Measurements from ENCODE around the gene ANP32D.
"Not testable (repeated sequence)": the region's sequence is repeated elsewhere in the genome, so short reads cannot be mapped to it uniquely, and the experiment has no call there.

The ANP32D gene

DNA sequence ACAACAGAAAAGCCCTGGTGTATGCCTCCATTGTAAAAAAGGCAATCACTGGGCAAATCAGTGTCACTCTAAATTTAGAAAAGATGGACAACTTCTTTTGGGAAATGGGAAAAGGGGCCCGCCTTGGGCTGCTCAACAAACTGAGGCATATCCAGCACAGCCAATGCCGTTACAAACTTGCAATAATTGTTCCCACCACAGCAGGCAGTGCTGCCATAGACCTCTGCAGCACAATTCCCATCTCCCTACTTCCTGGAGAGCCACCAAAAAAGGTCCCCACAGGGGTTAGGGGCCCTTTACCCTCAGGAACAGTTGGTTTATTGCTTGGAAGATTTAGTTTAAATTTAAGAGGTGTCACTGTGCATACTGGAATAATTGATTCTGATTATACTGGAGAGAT is 36.6 kb downstream of the ANP32D start:
- DNase-seq = no peak

DNA sequence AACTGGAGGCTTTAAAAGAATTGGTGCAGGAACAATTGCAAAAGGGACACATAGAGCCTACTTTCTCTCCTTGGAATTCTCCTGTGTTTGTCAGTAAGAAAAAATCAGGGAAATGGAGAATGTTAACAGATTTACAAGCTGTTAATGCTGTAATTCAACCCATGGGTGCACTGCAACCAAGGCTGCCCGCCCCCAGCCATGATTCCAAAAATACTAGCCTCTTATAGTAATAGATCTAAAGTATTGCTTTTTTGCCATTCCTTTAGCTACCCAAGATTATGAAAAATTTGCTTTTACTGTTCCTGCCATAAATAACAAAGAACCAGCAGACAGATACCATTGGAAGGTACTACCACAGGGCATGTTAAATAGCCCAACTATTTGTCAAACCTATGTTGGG is 37.8 kb downstream of the ANP32D start:
- no peak for DNase-seq

DNA sequence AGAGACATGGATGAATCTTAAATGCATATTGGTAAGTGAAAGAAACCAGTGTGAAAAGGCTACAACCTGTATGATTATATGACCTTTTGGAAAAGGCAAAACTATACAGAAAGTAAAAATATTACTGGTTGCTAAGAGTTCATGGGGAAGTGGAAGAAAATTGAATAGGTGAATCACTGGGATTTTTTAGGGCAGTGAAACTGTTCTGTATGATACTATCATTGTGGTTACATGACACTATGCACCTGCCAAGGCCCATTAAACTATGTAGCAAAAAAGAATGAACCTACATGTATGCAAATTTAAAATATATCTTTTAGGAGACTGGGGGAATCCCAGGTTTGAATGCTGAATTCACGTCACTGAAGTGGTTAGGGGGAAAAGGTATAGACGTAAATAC is 40.5 kb downstream of the ANP32D start:
- DNase-seq = no peak

DNA sequence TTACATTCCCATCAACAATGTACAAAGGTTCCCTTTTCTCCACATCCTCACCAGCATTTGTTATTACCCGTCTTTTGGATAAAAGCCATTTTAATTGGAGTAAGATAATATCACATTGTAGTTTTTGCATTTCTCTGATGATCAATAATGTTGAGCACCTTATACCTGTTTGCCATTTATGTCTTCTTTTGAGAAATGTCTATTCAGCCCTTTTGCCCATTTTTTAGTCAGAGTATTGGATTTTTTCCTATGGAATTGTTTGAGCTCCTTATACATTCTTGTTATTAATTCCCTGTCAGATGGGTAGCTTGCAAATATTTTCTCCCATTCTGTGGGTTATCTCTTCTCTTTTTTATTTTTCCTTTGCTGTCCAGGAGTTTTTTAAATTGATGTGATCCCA is 42.4 kb downstream of the ANP32D start:
- no peak for DNase-seq

DNA sequence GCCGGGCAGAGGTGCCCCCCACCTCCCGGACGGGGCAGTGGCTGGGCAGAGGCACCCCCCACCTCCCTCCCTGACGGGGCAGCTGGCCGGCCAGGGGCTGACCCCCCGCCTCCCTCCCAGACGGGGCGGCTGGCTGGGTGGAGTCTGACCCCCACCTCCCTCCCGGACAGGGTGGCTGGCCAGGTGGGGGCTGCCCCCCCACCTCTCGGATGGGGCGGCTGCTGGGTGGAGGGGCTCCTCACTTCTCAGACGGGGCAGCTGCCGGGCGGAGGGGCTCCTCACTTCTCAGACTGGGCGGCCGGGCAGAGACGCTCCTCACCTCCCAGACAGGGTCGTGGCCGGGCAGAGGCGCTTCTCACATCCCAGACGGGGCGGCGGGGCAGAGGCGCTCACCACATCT is 48.0 kb downstream of the ANP32D start:
- DNase-seq = not testable (repeated sequence)

Data from NCI-H526 treated with DMSO at 0.1 percent for 48 hours (cell line).